CD4-positive, alpha-beta T cell treated with Interleukin-4 for 4 hours (primary cell): ENCODE measurements around the gene WNT7B.

Experiments
- DNase-seq: peaks from one replicate; pipeline ENCODE4 v3.0.0-alpha.2; 2020

The WNT7B gene

DNA sequence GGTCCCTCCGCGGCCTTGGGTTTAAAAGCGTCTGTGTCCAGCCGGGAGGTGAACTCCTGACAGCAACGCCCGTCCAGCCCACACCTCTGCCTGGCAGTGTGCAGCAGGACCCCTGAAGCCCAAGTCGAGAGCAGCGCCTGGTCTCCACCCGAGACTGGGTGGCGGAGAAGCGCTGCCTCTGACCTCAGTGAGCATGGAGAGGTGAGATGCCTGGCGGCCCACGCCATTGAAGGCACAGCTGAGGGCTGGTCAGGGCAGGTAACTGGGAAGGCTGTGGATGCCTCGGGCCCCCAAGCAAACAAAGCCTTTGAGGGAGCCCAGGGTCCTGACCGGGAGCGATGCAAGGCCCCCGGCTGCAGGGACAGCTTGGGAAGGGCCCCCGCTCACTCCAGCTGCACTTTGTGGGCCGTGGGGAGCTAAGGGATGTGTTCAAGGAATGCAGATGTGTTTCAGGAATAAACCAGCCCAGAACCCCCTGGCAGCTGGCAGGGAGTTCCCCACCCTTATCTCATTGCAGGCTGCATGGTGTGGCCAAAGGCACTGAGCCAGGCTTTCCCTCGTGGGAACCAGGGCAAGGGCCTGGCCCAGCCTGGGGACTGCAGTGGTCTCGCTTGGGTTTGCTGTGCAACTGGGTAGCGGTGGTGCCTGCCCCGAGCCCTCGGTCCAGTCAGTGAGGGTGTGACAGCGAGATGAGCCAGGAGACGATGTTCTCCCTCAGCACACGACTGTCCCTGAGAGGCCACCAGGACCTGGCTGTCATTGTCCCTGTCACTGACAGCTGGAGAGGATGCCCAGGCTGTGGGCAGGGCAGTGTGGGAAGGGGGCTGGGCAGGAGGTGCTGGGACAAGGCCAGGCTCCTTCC, 92.5 kb downstream of the WNT7B start:
- no peak for DNase-seq

GRCh38 chr22:45883811-45884170, 93.2 kb downstream of the WNT7B start:
- DNase-seq = no peak

GRCh38 chr22:45882881-45883810, 93.8 kb downstream of the WNT7B start:
- DNase-seq = no peak

DNA sequence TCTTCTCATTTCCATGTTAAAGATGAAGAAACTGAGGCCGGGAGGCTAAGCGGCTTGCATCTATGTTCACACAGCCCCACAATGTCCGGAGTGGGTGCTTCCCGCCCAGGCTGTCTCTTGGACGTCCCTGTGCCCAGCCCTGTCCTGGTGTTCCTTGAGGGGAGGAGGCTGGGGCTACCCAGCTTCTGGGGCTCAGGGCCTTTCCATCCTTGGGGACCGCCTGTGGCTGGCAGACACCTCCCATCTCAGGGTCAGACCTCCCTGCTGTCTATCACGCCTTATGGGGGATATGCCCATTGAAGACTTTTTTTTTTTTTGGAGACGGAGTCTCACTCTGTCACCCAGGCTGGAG, 95.5 kb downstream of the WNT7B start:
- no peak for DNase-seq

DNA sequence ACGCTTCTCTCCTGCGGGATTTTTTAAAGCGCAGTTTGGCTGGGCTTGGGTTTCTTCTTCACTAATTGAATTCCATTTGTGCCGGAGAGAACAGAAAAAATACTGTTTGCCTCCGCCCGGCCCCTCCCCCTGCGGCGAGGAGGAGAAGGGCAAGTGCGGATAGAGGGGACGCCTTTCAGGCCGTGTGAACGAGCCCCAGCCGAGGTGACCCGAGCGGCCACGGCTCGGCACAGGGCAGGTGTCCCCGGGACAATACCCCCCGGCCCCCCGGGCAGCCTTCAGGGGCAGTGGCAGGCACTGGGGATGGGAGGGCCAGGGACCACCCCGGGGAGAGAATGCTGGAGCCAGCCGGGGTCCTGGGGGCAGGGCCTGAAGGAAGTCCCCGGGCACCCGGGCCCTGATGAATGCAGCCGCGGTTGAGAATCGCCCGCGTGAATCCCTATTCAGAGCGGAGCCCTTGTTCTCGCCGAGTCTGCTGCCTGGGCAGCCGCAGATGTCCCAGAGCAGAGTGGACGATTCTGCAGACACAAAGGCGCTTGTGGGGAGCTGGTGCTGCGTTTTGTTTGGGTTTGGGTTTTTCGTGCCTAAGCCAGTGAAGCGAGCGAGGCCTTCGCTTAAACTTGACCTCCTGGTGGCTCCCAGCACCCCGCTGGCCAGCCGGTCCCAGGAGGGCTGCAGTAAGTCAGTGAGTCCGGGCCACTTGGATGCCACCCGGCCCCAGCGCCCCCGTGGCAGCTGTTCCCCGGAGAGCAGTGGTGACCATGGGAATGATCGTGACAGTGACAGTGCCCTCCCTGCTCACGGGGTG, 96.0 kb downstream of the WNT7B start:
- DNase-seq = no peak

- DNase-seq = no peak
Observed at GRCh38 chr22:45880091-45880715, 96.8 kb downstream of the WNT7B start.

- DNase-seq = no peak
Observed at GRCh38 chr22:45879552-45879949, 97.4 kb downstream of the WNT7B start.

GRCh38 chr22:45878901-45879551, 97.9 kb downstream of the WNT7B start:
- DNase-seq = no peak

- DNase-seq = no peak
Observed at GRCh38 chr22:45878051-45878781, 98.7 kb downstream of the WNT7B start.

DNA sequence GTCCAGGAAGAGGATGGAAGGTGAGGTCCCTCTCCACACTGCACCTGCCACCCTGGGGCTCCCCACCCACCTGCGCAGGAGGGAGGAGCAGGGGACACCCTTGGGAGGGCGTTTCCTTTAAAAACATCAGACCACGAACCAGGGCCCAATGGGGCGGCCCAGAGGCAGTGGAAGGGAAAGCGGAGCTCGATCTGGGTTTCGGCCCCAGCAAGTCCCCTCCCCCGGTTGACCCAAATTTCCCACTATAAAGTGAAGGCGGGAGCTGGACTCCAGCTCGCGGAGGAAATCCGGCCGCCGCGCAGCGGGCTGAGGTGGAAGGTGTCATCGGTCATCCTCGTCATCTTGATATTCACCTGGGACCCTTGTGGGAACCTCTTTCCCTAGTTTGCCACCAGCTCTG, 99.3 kb downstream of the WNT7B start:
- DNase-seq = no peak

GRCh38 chr22:45877036-45877380, 100.0 kb downstream of the WNT7B start:
- no peak for DNase-seq

DNA sequence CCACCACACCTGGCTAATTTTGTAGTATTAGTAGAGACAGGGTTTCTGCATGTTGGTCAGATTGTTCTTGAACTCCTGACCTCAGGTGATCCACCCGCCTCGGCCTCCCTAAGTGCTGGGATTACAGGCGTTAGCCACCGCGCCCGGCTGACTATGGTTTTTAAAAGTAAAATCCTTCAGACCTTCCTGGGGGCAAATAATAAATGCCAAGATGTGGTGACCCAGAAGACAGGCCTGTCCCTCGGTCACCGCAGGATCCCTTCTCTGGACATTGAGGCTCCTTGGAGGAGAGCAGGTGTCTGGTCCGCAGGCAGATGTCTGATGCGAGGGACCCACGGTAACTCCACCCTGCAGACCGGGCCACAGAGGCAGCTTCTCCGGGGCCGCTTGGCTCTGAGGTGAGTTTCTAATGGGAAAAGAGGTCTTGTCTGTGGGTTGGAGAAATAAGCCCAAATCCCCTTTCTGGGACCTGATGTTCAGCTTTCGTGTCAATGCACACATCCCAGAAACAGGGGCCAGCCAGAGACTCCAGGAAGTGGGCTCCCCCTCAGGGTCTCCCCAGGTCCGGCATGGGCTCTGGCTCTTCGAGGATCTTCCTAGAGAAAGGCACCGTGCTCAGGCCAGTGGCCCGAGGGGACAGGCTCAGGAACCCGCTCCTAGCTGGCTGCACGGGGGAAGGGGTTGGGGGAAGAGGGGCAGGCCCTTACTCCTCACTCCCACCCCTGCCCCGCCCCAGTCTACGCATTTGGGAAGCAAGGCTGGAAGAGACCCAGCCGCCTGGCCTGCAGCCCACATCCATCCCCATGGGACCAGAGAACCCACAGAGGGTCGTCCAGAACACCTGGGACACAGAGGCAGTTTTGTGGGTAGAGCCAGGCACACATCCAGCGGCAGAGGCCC, 100.6 kb downstream of the WNT7B start:
- DNase-seq = no peak

DNA sequence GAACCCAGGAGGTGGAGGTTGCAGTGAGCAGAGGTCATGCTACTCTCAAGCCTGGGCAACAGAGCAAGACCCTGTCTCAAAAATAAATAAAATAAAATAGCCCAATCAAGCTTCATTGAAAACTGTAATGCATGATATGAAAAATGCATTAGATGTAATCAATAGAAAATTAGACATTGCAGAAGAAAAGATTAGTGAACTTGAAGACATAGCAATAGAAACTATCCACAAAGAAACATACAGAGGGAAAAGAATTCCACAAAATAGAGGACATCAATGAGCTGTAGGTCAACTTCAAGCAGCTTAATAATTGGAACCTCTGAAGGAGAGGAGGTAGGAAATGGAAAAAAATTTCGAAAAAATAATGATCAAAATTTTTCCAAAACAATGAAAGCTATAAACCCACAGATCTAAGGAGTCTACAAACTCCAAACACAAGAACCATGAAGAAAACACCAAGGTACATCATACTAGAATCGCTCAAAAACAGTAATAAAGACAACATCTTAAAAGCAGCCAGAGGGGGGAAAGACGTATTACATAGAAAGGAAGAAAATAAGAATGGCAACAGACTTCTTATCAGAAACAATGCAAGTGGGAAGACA, 104.2 kb downstream of the WNT7B start:
- no peak for DNase-seq

DNA sequence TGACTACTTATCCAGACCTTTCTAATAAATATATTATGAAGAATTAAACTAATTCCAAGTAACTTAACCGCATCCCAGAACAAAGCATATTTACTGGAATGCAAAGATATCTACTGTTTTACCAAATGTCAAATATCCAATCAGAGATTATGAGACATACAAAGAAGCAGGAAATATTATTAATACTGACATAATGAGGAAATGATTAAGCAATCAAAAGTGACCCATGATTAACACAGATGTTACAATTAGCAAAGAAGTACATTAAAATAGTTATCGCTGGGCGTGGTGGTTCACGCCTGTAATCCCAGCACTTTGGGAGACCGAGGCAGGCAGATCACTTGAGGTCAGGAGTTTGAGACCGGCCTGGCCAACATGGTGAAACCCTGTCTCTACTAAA, 105.2 kb downstream of the WNT7B start:
- no peak for DNase-seq
